Activated CD8-positive, alpha-beta memory T cell treated with anti-CD3 and anti-CD28 coated beads for 36 hours (primary cell): ENCODE measurements around the gene USP44. TPM values are rescaled to one million over a fixed set of nuclear protein-coding genes. Genes with fewer than 3 reads are reported as not detected.
"Not testable (repeated sequence)": the region's sequence is repeated elsewhere in the genome, so short reads cannot be mapped to it uniquely, and the experiment has no call there.

Source experiments
- CTCF ChIA-PET: fragments of 350-600 bp; sonication (Branson Sonifier 250); formaldehyde crosslinking; loops from one replicate; lab custom pipeline; 2021; ENCODE audit warnings: antibody characterized with exemption; lab: Charles Lee
- POLR2A ChIA-PET: fragments of 350-600 bp; sonication (Branson Sonifier 250); formaldehyde crosslinking; loops from one replicate; lab custom pipeline; 2021; ENCODE audit warnings: antibody characterized with exemption; lab: Charles Lee
- total RNA-seq, 2 experiments: library from RNA; stranded (reverse); gene quantifications; one replicate each; pipeline ENCODE4 v1.2.3, GENCODE V29; 2021

The USP44 gene
- total RNA-seq = 10 to 100 TPM; 10.6 to 11.5 TPM

GRCh38 chr12:95551305-95551704 lies at the start of gene USP44:
Gene USP44 (minus strand): TSS chr12:95551476. CDS start chr12:95534256, 17,220 bp downstream.
- ChIA-PET CTCF (no interaction called here), POLR2A (no interaction called here)

GRCh38 chr12:95600567-95600966 lies 49.3 kb upstream of the USP44 start:
- POLR2A ChIA-PET = interaction anchor here (0.5 kb wide), 1 partner anchor 13 kb away, joined by 5 read pairs; no protein-coding TSS in a partner anchor

GRCh38 chr12:95599880-95600279 lies 48.6 kb upstream of the USP44 start:
- POLR2A ChIA-PET = no interaction called here
- CTCF ChIA-PET = no interaction called here

More at GRCh38 chr12:95600567-95600966, 49.3 kb upstream of the USP44 start:
- CTCF ChIA-PET = no interaction called here

GRCh38 chr12:95594136-95594535 lies 42.9 kb upstream of the USP44 start:
- ChIA-PET POLR2A (no interaction called here), CTCF (no interaction called here)

- ChIA-PET CTCF (no interaction called here), POLR2A (no interaction called here)
Observed at GRCh38 chr12:95593266-95593871, 42.1 kb upstream of the USP44 start.

GRCh38 chr12:95591731-95592130 lies 40.5 kb upstream of the USP44 start:
- ChIA-PET CTCF (no interaction called here), POLR2A (no interaction called here)

- POLR2A ChIA-PET = no interaction called here
- CTCF ChIA-PET = no interaction called here
Observed at GRCh38 chr12:95590775-95591174, 39.5 kb upstream of the USP44 start.

GRCh38 chr12:95583933-95584332 lies 32.7 kb upstream of the USP44 start:
- ChIA-PET POLR2A (no interaction called here), CTCF (interaction anchor here (0.6 kb wide), 1 partner anchor 432 kb away, joined by 3 read pairs; no protein-coding TSS in a partner anchor)

- POLR2A ChIA-PET = no interaction called here
- CTCF ChIA-PET = interaction anchor here (0.5 kb wide), 1 partner anchor 117 kb away, joined by 3 read pairs; no protein-coding TSS in a partner anchor
Observed at GRCh38 chr12:95582230-95583058, 31.2 kb upstream of the USP44 start.

GRCh38 chr12:95577820-95578219 lies 26.5 kb upstream of the USP44 start:
- ChIA-PET CTCF (no interaction called here), POLR2A (no interaction called here)

GRCh38 chr12:95574799-95575452 lies 23.6 kb upstream of the USP44 start:
- POLR2A ChIA-PET = no interaction called here
- CTCF ChIA-PET = no interaction called here

- ChIA-PET POLR2A (no interaction called here), CTCF (no interaction called here)
Observed at GRCh38 chr12:95573951-95574576, 22.8 kb upstream of the USP44 start.

- ChIA-PET POLR2A (no interaction called here), CTCF (no interaction called here)
Observed at GRCh38 chr12:95571369-95571768, 20.1 kb upstream of the USP44 start.

- POLR2A ChIA-PET = not testable (repeated sequence)
- CTCF ChIA-PET = interaction anchor here (1.2 kb wide), 1 partner anchor 34 kb away, joined by 4 read pairs; no protein-coding TSS in a partner anchor
Observed at GRCh38 chr12:95568045-95568444, 16.8 kb upstream of the USP44 start.

GRCh38 chr12:95557625-95558024 lies 6.3 kb upstream of the USP44 start:
- ChIA-PET POLR2A (no interaction called here), CTCF (no interaction called here)

- ChIA-PET POLR2A (no interaction called here), CTCF (no interaction called here)
Observed at GRCh38 chr12:95554532-95555071, 3.3 kb upstream of the USP44 start.

GRCh38 chr12:95553197-95553943 lies 2.1 kb upstream of the USP44 start:
- POLR2A ChIA-PET = interaction anchor here (0.6 kb wide), 1 partner anchor 480 kb away, joined by 3 read pairs; the partner anchor contains the start of gene NR2C1
- CTCF ChIA-PET = interaction anchor here (0.6 kb wide), 1 partner anchor 237 kb away, joined by 3 read pairs; no protein-coding TSS in a partner anchor

GRCh38 chr12:95551913-95552516 lies 739 bp upstream of the USP44 start:
- CTCF ChIA-PET = no interaction called here
- POLR2A ChIA-PET = no interaction called here
